GM19099 (cell line): ENCODE data around the gene MPST.

Experiments
- POLR2A ChIP-seq: IDR thresholded peaks from 3 replicates; pipeline ENCODE4 v1.6.1; 2011; ENCODE audit warnings: low read depth; ENCODE audit not compliant: insufficient read length; ENCODE audit errors: extremely low read depth

MPST gene

GRCh38 chr22:37016134-37016910, 3.2 kb upstream of the MPST start:
- no peak for TF ChIP-seq POLR2A

- TF ChIP-seq POLR2A: no peak
Observed at GRCh38 chr22:37017356-37017755, 2.2 kb upstream of the MPST start.

DNA sequence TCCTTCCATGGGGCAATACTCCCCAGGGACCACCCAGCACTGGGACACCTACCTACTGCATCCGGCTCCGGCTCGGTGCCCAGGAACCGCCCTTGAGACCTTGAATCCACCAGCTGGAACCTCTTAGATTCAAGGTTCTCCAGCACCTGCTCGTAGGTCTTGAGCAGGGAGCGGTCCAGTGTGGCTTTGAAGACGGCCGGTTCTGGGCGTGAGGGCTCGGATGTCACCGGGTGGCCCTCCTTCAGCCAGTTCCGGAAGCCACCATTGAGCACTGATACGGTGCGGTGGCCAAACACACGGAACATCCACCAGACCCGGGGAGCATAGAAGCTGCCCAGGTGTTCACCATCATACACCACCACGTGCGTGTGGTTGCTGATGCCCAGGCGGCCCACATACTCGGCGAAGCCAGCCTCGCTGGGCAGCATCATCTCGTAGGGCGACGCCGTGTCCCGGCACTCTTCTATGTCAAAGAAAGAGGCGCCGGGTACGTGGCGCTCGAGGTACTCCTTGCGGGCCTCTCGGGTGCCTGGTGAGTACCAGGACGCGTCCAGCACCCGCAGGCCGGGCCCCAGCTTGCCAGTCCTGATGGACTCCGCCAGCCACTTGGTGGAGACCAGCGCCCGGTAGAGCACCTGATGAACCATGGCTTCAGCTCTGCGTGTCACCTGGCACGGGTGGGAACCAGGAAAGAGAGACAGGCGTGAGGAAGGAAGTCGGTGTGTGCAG, 1.3 kb upstream of the MPST start:
- no peak for TF ChIP-seq POLR2A

- TF ChIP-seq POLR2A: no peak
Observed at GRCh38 chr22:37018815-37019308, 680 bp upstream of the MPST start.

DNA sequence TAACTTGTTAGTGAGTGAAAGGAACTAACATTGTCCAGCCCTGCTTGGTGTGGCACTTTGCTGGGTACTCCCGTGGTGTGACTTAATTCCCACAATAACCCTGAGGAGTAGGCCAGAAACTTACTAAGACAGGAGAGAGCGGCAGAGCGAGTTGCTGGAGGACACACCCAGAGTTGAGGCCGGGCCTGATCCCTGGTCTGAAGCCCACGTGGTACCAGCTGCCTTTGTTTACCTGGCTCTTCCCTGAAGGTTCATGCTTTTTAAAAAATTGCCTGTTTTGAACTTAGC, 594 bp downstream of the MPST start:
- no peak for TF ChIP-seq POLR2A

DNA sequence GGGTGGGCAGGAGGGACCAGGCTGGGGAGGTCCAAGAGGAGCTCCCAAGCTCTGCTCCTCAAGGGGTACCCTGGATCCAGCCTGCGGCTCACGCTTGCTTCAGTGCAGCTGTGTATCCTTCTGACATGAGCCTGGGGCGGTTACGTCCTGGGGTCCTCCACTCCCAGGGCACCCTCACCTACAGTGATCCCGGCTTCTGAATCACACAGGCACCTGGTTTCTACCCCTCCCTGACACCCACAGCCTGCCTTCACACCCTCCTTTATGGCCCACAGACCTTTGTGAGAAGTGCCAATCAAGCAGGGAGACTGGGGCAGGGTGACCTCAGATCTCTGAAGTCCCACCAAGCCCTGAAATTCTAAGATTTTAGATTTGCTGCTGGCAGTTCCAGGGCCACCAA, 1.5 kb downstream of the MPST start:
- no peak for TF ChIP-seq POLR2A

DNA sequence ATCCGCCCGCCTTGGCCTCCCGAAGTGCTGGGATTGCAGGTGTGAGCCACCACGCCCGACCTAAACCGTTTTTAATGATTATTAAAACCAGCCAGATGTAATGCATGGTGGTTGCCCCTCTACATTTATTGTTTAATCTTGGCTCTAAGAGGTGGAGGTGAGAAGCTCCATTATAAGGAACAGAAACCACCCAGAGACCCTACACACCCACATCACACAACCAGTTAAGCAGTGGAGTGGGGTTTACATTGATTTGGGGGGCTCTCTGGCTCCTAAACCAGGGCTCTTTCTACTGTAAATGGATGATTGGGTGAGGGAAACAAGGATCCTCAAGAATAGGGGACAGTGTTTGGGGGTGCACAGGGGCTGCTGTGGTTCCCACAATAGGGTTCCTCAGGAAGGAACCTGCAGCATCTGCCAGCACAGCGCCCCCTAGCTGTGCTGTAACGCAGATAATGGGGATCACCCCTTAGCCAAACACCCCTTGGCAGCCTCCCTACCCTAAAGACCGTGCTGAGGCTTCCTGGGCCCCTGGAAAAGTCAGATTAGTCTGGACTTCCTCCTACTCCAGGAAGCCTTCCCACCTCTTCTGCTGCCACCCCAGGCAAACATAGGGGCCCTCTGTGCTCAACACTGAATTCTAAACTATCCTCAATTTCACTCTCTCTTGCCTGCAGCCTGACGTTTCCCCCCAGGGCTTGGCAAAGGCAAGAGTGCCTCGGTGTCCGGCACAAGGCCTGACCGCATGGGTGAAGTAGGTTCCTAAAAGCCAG, 2.4 kb downstream of the MPST start:
- TF ChIP-seq POLR2A: no peak

- no peak for TF ChIP-seq POLR2A
Observed at GRCh38 chr22:37022483-37023337, 3.2 kb downstream of the MPST start.

GRCh38 chr22:37023743-37024338, 4.3 kb downstream of the MPST start:
- no peak for TF ChIP-seq POLR2A

GRCh38 chr22:37024339-37025157, 5.0 kb downstream of the MPST start:
- TF ChIP-seq POLR2A: no peak

- no peak for TF ChIP-seq POLR2A
Observed at GRCh38 chr22:37025500-37026070, 6.0 kb downstream of the MPST start.

DNA sequence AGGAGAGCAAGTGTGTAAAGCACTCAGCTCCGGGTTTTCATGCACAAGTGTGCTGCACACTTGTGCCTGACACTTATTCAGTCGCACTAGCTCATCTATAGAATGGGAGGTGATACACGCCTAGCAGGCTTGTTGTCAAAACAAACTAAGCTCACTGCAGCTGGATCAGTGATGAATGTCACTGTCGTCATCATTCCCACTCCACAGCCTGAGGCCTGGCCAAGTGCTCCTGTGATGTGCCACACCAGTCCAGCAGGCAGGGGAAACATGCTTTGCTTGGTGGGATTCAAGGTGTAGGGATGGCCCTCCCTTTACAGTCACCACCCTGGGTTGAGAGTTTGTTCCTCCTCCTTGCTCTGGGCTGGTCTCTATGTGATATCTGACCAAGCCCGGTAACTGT, 6.8 kb downstream of the MPST start:
- TF ChIP-seq POLR2A: no peak

GRCh38 chr22:37027556-37027955, 8.0 kb downstream of the MPST start:
- no peak for TF ChIP-seq POLR2A
